B cell (primary cell): ENCODE results near the gene PPP3CA.

Experiments used
- EZH2 ChIP-seq: IDR thresholded peaks from 2 replicates; pipeline ENCODE4 v1.6.1; 2012; ENCODE audit warnings: borderline replicate concordance, low read depth, mild to moderate bottlenecking, moderate library complexity, low read length; ENCODE audit not compliant: insufficient read depth, poor library complexity, severe bottlenecking
- TF ChIP-seq, protein P1 (sequence below): fragments of 200-600 bp; IDR thresholded peaks from one replicate; pipeline ENCODE4 v1.8.0; 2022; ENCODE audit warnings: antibody characterized with exemption, mild to moderate bottlenecking

DNA sequence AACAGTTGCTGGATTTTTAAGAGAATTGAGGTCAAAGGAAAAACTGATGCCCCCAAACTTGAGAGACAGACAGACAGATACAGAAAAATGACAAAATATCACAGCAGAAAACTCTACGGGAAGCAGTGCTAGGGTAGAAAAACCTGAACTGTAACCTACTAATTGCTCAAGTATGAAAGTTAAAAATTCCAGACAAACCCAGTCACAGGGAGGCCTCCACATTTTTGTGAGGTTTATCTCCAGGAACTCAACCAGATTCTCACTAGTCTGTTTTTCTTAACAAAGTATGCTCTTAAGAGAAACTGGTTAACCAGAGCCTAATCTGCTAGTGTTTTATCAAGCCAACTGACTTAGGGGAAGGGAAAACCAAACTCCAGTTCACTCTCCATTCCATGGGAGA lies 19.9 kb upstream of the PPP3CA start:
- TF ChIP-seq, protein P1, sequence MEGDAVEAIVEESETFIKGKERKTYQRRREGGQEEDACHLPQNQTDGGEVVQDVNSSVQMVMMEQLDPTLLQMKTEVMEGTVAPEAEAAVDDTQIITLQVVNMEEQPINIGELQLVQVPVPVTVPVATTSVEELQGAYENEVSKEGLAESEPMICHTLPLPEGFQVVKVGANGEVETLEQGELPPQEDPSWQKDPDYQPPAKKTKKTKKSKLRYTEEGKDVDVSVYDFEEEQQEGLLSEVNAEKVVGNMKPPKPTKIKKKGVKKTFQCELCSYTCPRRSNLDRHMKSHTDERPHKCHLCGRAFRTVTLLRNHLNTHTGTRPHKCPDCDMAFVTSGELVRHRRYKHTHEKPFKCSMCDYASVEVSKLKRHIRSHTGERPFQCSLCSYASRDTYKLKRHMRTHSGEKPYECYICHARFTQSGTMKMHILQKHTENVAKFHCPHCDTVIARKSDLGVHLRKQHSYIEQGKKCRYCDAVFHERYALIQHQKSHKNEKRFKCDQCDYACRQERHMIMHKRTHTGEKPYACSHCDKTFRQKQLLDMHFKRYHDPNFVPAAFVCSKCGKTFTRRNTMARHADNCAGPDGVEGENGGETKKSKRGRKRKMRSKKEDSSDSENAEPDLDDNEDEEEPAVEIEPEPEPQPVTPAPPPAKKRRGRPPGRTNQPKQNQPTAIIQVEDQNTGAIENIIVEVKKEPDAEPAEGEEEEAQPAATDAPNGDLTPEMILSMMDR: no peak
- TF ChIP-seq EZH2: no peak
